ENCODE data around the gene FBH1.
"Not testable (repeated sequence)": the region's sequence is repeated elsewhere in the genome, so short reads cannot be mapped to it uniquely, and the experiment has no call there.

GRCh38 chr10:5846667-5847066, 43.4 kb upstream of the FBH1 start:
- not testable (repeated sequence) for TF ChIP-seq POLR2A, CTCF (IDR thresholded peaks at IDR 0.05)
